Erythroblast (primary cell): ENCODE measurements around the gene SENP5.

Source experiments
- GATA1 ChIP-seq: IDR thresholded peaks from 2 replicates; pipeline ENCODE4 v1.6.1; 2011; ENCODE audit warnings: low read depth, mild to moderate bottlenecking, control low read depth, low read length, moderate library complexity
- POLR2A ChIP-seq: IDR thresholded peaks from 2 replicates; pipeline ENCODE4 v1.6.1; 2011; ENCODE audit warnings: mild to moderate bottlenecking, low read length

DNA sequence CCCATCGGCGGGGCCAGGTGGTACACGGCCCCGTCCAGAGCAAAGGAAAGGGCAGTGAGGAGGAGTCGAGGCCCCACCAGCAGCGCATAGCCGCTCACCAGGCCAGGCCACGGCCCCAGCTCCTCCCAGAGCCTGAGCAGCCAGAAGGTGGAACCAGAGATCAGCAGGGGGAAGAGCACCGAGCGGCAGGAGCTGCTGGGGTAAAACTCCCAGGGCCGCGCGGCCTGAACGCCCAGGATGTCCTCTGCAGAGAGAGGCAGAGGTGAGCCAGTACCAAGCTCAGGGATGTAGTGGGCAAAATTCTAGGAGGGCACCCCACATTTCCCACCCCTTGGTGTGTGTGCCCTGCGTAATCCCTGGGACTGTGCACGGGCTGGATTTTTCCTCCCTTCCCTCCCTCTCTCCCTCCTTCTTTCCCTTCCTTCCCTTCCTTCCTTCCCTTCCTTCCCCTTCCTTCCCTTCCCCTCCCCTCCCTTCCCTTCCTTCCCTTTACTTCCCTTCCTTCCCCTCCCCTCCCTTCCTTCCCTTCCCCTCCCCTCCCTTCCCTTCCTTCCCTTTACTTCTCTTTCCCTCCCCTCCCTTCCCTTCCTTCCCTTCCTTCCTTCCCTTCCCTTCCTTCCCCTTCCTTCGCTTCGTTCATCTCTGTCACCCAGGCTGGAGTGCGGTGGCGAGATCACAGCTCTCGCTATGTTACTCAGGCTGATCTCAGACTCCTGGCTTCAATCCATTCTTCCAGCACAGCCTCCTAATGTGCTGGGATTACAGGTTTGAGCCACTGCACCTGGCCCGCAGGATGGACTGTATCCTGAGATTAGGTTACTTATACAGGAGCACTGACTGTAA is 80.9 kb downstream of the SENP5 start:
- TF ChIP-seq POLR2A (no peak), GATA1 (no peak)
